ENCODE results near the gene ZSCAN21. TPM values are rescaled to one million over a fixed set of nuclear protein-coding genes. Genes with fewer than 3 reads are reported as not detected.

ZSCAN21 gene
- polyA plus RNA-seq, 2 of the 4 experiments (the other 2 are of a cell fraction) = 9.1 to 18.3 TPM

GRCh38 chr7:100066953-100067352 lies 17.4 kb downstream of the ZSCAN21 start:
- no peak for DNase-seq (ENCODE audit: low read depth in 1 of 2, low spot score in 1 of 2)
- H3K9me3 ChIP-seq = peaks cover 87% of the 10 kb centered on the region
- ChIA-PET POLR2A (interaction anchor here (1.4 kb wide), 1 partner anchor 17 kb away, joined by 3 read pairs; the partner anchor contains the start of gene ZSCAN21), CTCF (interaction anchor here (0.6 to 1.8 kb wide), 6 partner anchors 9 to 67 kb away, joined by 3 to 9 read pairs (median 4); no protein-coding TSS in a partner anchor)
- no peak overlapping the region for H3K27ac ChIP-seq
- no peaks in the 10 kb centered on the region for H3K4me1 ChIP-seq
- H3K4me3 ChIP-seq = no peak overlapping the region
- H3K4me2 ChIP-seq = no peak overlapping the region
- TF ChIP-seq RCOR1 (IDR thresholded peaks at IDR 0.05; ENCODE audit: low read depth, low read length) (no peak), SMC3 (IDR thresholded peaks at IDR 0.05) (no peak), RAD21 (conservative IDR thresholded peaks at IDR 0.05 in 1 of 2, IDR thresholded peaks at IDR 0.05 in 1 of 2) (no peak), HMGXB4 (CRISPR knock-in tag; IDR thresholded peaks at IDR 0.05; ENCODE audit: borderline replicate concordance) (no peak), NFE2L2 (conservative IDR thresholded peaks at IDR 0.05; ENCODE audit: low read length) (no peak), SREBF2 (IDR thresholded peaks at IDR 0.05) (no peak), MAZ (IDR thresholded peaks at IDR 0.05; ENCODE audit: borderline replicate concordance, low read depth, low read length) (no peak), MYC (IDR thresholded peaks at IDR 0.05; ENCODE audit: borderline replicate concordance, low read length) (no peak), CBX8 (IDR thresholded peaks at IDR 0.05) (no peak), PBX3 (IDR thresholded peaks at IDR 0.05) (no peak), HOXB5 (CRISPR knock-in tag; IDR thresholded peaks at IDR 0.05) (no peak)
- TF ChIP-seq, protein P1, sequence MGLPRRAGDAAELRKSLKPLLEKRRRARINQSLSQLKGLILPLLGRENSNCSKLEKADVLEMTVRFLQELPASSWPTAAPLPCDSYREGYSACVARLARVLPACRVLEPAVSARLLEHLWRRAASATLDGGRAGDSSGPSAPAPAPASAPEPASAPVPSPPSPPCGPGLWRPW (IDR thresholded peaks at IDR 0.05) = no peak
- peak in 1 of 2 experiments; percentile 23; a peak in 1 of 6 replicates for ATAC-seq
- WGBS (ENCODE audit: missing lambda C conversion rate) = over 99% methylated on average over 7 of the region's 7 CpGs
- no peak for FAIRE-seq

DNA sequence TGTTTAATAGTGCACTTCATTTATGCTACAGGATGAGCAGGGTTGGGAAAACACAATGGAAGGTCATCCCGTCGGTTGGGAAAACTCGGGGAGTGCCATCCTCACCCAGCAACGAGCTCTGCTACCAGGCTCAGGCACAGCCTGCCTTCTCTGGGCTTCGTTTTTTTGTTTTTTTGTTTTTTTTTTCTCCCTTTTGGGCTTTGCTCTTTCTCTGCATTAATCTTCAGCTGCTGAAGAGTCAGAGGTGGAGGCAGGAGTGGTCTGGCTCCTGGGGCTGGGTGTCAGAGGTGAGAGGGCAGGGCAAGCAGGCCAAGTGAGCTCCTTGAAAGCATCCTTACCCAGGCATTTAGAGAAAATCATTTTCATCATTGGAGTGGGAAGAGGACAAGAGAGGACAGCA lies 20.4 kb downstream of the ZSCAN21 start:
- Histone ChIP-seq H3K27ac (no peak overlapping the region), H3K9me3 (peaks cover 96% of the 10 kb centered on the region), H3K4me3 (no peak overlapping the region), H3K4me2 (no peak overlapping the region), H3K4me1 (no peaks in the 10 kb centered on the region)
- TF ChIP-seq MYC (IDR thresholded peaks at IDR 0.05; ENCODE audit: borderline replicate concordance, low read length) (no peak), CHD4 (IDR thresholded peaks at IDR 0.05; ENCODE audit: borderline replicate concordance) (no peak), KDM5A (IDR thresholded peaks at IDR 0.05) (no peak), POLR2AphosphoS2 (conservative IDR thresholded peaks at IDR 0.05; ENCODE audit: low read length) (no peak), CBX2 (IDR thresholded peaks at IDR 0.05; ENCODE audit: borderline replicate concordance, low read depth) (no peak), JUN (IDR thresholded peaks at IDR 0.05) (no peak), TFCP2L1 (CRISPR knock-in tag; IDR thresholded peaks at IDR 0.05) (no peak)
- TF ChIP-seq, protein P1 (IDR thresholded peaks at IDR 0.05) = no peak
- ChIA-PET POLR2A (no interaction called here), CTCF (interaction anchor here (0.6 to 1.5 kb wide), 5 partner anchors 17 to 855 kb away, joined by 3 to 9 read pairs (median 4); no protein-coding TSS in a partner anchor)
- WGBS (ENCODE audit: missing lambda C conversion rate) = 97% methylated on average over 5 of the region's 5 CpGs
- FAIRE-seq (no peak), DNase-seq (ENCODE audit: low read depth in 1 of 2, low spot score in 1 of 2) (no peak), ATAC-seq (no peak)

DNA sequence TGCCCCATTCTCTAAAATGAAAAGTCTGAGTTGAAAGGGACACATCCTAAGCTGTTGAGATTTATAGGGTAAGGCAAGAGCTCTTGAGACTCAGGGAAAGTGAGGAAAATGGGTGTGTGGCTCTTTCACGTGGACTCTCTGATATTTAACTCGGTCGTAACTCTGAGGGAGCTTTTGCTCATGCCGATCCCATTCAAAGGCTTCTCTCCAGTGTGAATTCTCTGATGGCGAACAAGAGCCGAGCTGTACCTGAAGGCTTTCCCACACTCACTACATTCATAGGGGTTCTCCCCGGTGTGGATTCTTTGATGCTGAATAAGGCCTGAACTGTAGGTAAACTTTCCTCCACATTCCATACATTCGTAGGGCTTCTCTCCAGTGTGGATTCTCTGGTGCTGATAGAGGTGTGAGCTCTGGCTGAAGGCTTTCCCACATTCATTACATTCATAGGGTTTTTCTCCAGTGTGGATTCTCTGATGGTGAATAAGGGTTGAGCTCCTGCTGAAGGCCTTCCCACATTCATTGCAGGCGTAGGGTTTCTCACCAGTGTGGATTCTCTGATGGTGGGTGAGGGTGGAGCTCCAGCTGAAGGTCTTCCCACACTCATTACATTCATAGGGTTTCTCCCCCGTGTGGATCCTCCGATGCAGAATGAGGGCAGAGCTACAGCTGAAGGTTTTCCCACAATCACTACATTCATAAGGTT lies 21.6 kb downstream of the ZSCAN21 start:
- peak in 1 of 2 experiments; percentile 20; a peak in 1 of 5 replicates for TF ChIP-seq JUN (IDR thresholded peaks at IDR 0.05)
- TF ChIP-seq ZNF302 (CRISPR knock-in tag; IDR thresholded peaks at IDR 0.05) = no peak
- no peak for TF ChIP-seq SREBF2 (IDR thresholded peaks at IDR 0.05)
- no peak for TF ChIP-seq TFCP2L1 (CRISPR knock-in tag; IDR thresholded peaks at IDR 0.05)
- peak; percentile 87 for TF ChIP-seq KDM1A (IDR thresholded peaks at IDR 0.05; ENCODE audit: low read depth)
- TF ChIP-seq, protein P1 (IDR thresholded peaks at IDR 0.05) = 0 out of 2 replicates have a peak, but pooled peaks have one; percentile 2
- DNase-seq (ENCODE audit: low read depth in 1 of 2, low spot score in 1 of 2) = peak in 1 of 2 experiments; percentile 51
- Histone ChIP-seq H3K4me3 (no peak overlapping the region), H3K4me1 (no peaks in the 10 kb centered on the region), H3K27ac (no peak overlapping the region), H3K4me2 (no peak overlapping the region), H3K9me3 (peaks cover 96% of the 10 kb centered on the region)
- POLR2A ChIA-PET = interaction anchor here (1.9 kb wide), 1 partner anchor 30 kb away, joined by 5 read pairs; the partner anchor contains the start of genes AP4M1 and MCM7
- no peak for FAIRE-seq
- 92% methylated on average over 11 of the region's 11 CpGs for WGBS (ENCODE audit: missing lambda C conversion rate)
- ATAC-seq = no peak
- CTCF ChIA-PET = interaction anchor here (0.6 to 1.5 kb wide), 5 partner anchors 18 to 488 kb away, joined by 3 to 9 read pairs (median 3); no protein-coding TSS in a partner anchor
